CD8-positive, alpha-beta memory T cell (primary cell): ENCODE results near the gene CLEC4M. TPM values are rescaled to one million over a fixed set of nuclear protein-coding genes. Genes with fewer than 3 reads are reported as not detected.
A peak's percentile ranks its signal among the peaks of the same experiment; 100 is the strongest.
"Not testable (repeated sequence)": the region's sequence is repeated elsewhere in the genome, so short reads cannot be mapped to it uniquely, and the experiment has no call there.

Experiments
- CTCF ChIA-PET: fragments of 350-600 bp; sonication (Branson Sonifier 250); formaldehyde crosslinking; loops from one replicate; lab custom pipeline; 2021; ENCODE audit warnings: antibody characterized with exemption; lab: Charles Lee
- POLR2A ChIA-PET: fragments of 350-600 bp; sonication (Branson Sonifier 250); formaldehyde crosslinking; loops from one replicate; lab custom pipeline; 2021; ENCODE audit warnings: antibody characterized with exemption; lab: Charles Lee
- DNase-seq, 5 donors: peaks; one replicate each; pipeline versions ENCODE4 v3.0.0 to v3.0.0-alpha.2; 2020 to 2022; ENCODE audit warnings: mixed read lengths in 1 of 5
- H3K27ac ChIP-seq: one replicate; pipeline ENCODE4 v1.7.0; 2013; ENCODE audit warnings: low read depth, mild to moderate bottlenecking, low read length, moderate library complexity
- H3K27me3 ChIP-seq: 2 replicates; pipeline ENCODE4 v1.7.0; 2013; ENCODE audit warnings: low read length, mild to moderate bottlenecking; ENCODE audit not compliant: insufficient read depth, poor library complexity, severe bottlenecking
- H3K36me3 ChIP-seq: 2 replicates; pipeline ENCODE4 v1.7.0; 2013; ENCODE audit warnings: mild to moderate bottlenecking, low read length, moderate library complexity; ENCODE audit not compliant: insufficient read depth
- H3K4me1 ChIP-seq: 2 replicates; pipeline ENCODE4 v1.7.0; 2013; ENCODE audit warnings: mild to moderate bottlenecking, low read length, moderate library complexity; ENCODE audit not compliant: insufficient read depth
- H3K4me3 ChIP-seq: 2 replicates; pipeline ENCODE4 v1.7.0; 2013; ENCODE audit warnings: mild to moderate bottlenecking, low read length
- H3K9me3 ChIP-seq: 2 replicates; pipeline ENCODE4 v1.7.0; 2013; ENCODE audit warnings: mild to moderate bottlenecking, low read length
- H3K27ac Mint-ChIP-seq, 8 donors: one replicate each; pipeline ENCODE4 v1.8.0; 2020 to 2021; ENCODE audit warnings: mixed read lengths in 8 of 8, mild to moderate bottlenecking in 6 of 8, inconsistent platforms in 3 of 8, moderate library complexity in 3 of 8
- H3K27me3 Mint-ChIP-seq, 2 donors: one replicate each; pipeline ENCODE4 v1.8.0; 2020 to 2021; ENCODE audit warnings: mixed read lengths in 2 of 2, mild to moderate bottlenecking in 1 of 2, moderate library complexity in 1 of 2
- H3K36me3 Mint-ChIP-seq, 3 donors: one replicate each; pipeline ENCODE4 v1.8.0; 2020 to 2021; ENCODE audit warnings: mixed read lengths in 3 of 3, inconsistent platforms in 1 of 3, mild to moderate bottlenecking in 1 of 3
- H3K4me1 Mint-ChIP-seq, 3 donors: one replicate each; pipeline ENCODE4 v1.8.0; 2020 to 2021; ENCODE audit warnings: mixed read lengths in 3 of 3, inconsistent platforms in 1 of 3, mild to moderate bottlenecking in 1 of 3
- H3K4me3 Mint-ChIP-seq, 7 donors: one replicate each; pipeline ENCODE4 v1.8.0; 2020 to 2021; ENCODE audit warnings: mixed read lengths in 7 of 7, mild to moderate bottlenecking in 6 of 7, moderate library complexity in 4 of 7, inconsistent platforms in 2 of 7
- H3K9me3 Mint-ChIP-seq, 5 donors: one replicate each; pipeline ENCODE4 v1.8.0; 2020 to 2022; ENCODE audit warnings: mixed read lengths in 5 of 5, mild to moderate bottlenecking in 3 of 5, moderate library complexity in 2 of 5, inconsistent platforms in 1 of 5
- polyA plus RNA-seq: library from polyadenylated mRNA; unstranded; fragments of 300-500 nt; fragmentation: Illumina TruSeq; gene quantifications from one replicate; pipeline ENCODE4 v1.2.3, GENCODE V29; 2021
- total RNA-seq, 2 experiments: library from RNA; stranded (reverse); gene quantifications; one replicate each; pipeline ENCODE4 v1.2.3, GENCODE V29; 2021

The CLEC4M gene
- total and polyA plus RNA-seq, 3 experiments from 2014 or later = not detected

DNA sequence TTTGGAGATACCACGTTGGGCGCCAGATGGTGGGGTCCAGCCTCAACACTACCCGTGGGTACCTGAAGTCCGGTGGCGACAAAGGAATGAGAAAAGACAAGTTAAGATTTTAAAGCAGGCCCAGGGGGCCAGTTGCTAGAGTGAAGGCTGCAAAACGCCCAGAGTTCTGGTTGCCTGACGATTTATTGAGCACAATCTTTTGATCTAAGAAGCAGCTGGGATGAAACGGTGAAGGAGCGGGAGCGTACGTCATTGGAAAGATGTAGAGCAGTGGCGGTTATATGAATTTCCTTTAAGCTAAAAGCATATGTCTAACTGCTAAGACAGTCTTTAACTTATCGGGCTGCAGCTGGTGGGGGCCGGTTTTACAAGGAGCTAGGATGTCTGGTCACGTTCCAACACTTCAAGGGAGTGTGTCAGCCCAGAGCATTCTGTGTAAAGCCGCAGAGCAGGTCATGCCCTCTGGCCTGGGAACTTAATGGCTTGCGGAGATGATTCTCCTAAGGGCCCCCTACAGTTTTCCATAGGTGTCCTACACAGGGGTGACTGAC, 38.1 kb downstream of the CLEC4M start:
- Histone ChIP-seq H3K4me3 (no peak overlapping the region), H3K9me3 (no peaks in the 10 kb centered on the region), H3K27me3 (peaks cover 11% of the 10 kb centered on the region), H3K4me1 (peaks cover 11% of the 10 kb centered on the region), H3K27ac (no peak overlapping the region), H3K36me3 (no peaks in the 10 kb centered on the region)
- Mint-ChIP-seq H3K27me3 (peaks cover 17 to 45% of the 10 kb centered on the region in 2 donors), H3K27ac (no peak overlapping the region), H3K9me3 (peaks cover 0 to 3% (median 0%) of the 10 kb centered on the region in 5 donors), H3K36me3 (no peaks in the 10 kb centered on the region), H3K4me3 (no peak overlapping the region), H3K4me1 (peaks cover 4 to 12% (median 11%) of the 10 kb centered on the region in 3 donors)
- no peak for DNase-seq
- ChIA-PET CTCF (interaction anchor here (0.8 to 6.9 kb wide), 9 partner anchors 17 to 232 kb away, joined by 3 to 61 read pairs (median 5); partner anchors contain the start of genes MCEMP1 and TRAPPC5), POLR2A (no interaction called here)

DNA sequence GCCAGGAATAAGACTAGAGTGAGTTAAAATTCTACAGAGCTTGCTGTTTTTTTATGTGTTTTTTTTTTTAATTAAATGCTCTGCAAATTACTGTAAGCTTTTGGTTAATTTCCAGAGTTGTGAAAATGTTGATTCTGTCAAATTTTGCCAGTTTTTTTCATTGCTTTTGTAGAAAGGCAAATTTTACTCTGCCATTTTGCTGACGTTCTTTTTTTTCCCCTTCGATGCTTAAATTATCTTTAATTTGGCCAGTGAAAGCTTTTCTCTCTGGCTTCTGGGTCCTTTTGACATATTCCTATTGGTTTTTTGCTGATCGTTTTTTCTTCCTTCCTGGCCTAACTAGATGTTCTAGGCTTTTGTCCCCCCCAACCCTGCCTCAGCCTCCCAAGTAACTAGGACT, 43.2 kb downstream of the CLEC4M start:
- no peak overlapping the region for H3K4me3 ChIP-seq
- Mint-ChIP-seq H3K4me1 (peaks cover 10 to 16% (median 11%) of the 10 kb centered on the region in 3 donors), H3K27ac (no peak overlapping the region), H3K9me3 (peaks cover 4 to 8% (median 6%) of the 10 kb centered on the region in 5 donors), H3K36me3 (peaks cover 0 to 9% (median 0%) of the 10 kb centered on the region in 3 donors), H3K27me3 (peaks cover 10 to 22% of the 10 kb centered on the region in 2 donors), H3K4me3 (no peak overlapping the region)
- H3K4me1 ChIP-seq = peaks cover 8% of the 10 kb centered on the region
- peaks cover 3% of the 10 kb centered on the region for H3K9me3 ChIP-seq
- no peak for DNase-seq
- H3K27me3 ChIP-seq = peaks cover 6% of the 10 kb centered on the region
- ChIA-PET CTCF (interaction anchor here (1.8 to 2.0 kb wide), 2 partner anchors 126 to 238 kb away, joined by 5 to 8 read pairs; partner anchors contain the start of gene TRAPPC5), POLR2A (interaction anchor here (0.7 to 1.1 kb wide), 2 partner anchors 24 to 91 kb away, joined by 4 to 6 read pairs; partner anchors contain the start of gene EVI5L)
- no peaks in the 10 kb centered on the region for H3K36me3 ChIP-seq
- H3K27ac ChIP-seq = no peak overlapping the region

DNA sequence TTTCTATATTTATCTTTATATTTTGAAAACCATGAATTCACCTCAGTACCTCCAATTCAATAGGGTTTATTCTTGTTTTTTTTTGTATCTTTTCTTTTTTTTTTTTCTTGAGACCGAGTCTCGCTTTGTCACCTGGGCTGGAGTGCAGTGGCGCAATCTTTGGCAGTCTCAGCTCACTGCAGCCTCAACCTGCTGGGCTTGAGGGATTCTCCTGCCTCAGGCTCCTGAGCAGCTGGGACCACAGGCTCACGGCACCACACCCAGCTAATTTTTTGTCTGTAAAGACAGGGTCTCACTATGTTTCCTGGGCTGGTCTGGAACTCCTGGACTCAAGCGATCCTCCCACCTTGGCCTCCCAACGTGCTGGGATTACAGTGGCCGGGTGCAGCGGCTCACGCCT, 43.8 kb downstream of the CLEC4M start:
- no peak overlapping the region for H3K4me3 Mint-ChIP-seq
- H3K36me3 ChIP-seq = no peaks in the 10 kb centered on the region

DNA sequence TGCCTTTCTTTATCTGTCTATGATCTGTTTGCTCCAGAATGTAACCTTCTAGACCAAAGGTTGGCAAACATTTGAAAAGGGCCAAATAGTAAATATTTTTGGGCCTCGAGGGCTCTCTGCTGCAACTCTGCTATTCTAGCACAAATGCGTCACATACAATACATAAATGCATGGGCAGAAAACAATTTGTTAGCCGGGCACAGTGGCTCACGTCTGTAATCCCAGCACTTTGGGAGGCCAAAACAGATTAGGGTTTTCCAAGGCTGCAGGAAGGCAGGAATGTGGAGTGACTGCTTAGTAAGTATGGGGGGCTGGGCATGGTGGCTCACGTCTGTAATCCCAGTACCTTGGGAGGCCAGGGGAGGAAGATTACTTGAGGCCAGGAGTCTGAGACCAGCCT, 45.1 kb downstream of the CLEC4M start:
- Mint-ChIP-seq H3K4me3 (peak overlapping the region in 3 of 7 donors; percentile 16 to 65 (median 18)), H3K27me3 (peaks cover 4 to 16% of the 10 kb centered on the region in 2 donors), H3K4me1 (peaks cover 10 to 16% (median 11%) of the 10 kb centered on the region in 3 donors), H3K9me3 (peaks cover 10 to 19% (median 12%) of the 10 kb centered on the region in 5 donors), H3K36me3 (peaks cover 0 to 20% (median 3%) of the 10 kb centered on the region in 3 donors), H3K27ac (peak overlapping the region in 5 of 8 donors; percentile 21 to 88 (median 80))
- Histone ChIP-seq H3K9me3 (peaks cover 3% of the 10 kb centered on the region), H3K36me3 (no peaks in the 10 kb centered on the region), H3K4me1 (peaks cover 8% of the 10 kb centered on the region), H3K4me3 (no peak overlapping the region), H3K27ac (no peak overlapping the region), H3K27me3 (peaks cover 6% of the 10 kb centered on the region)
- no peak for DNase-seq
- ChIA-PET CTCF (no interaction called here), POLR2A (no interaction called here)

More for the DNA sequence above, 43.8 kb downstream of the CLEC4M start:
- POLR2A ChIA-PET = no interaction called here
- CTCF ChIA-PET = interaction anchor here (1.8 to 2.0 kb wide), 2 partner anchors 126 to 239 kb away, joined by 5 to 8 read pairs; partner anchors contain the start of gene TRAPPC5
- Histone ChIP-seq H3K4me3 (no peak overlapping the region), H3K27ac (no peak overlapping the region), H3K9me3 (peaks cover 3% of the 10 kb centered on the region), H3K27me3 (peaks cover 6% of the 10 kb centered on the region), H3K4me1 (peaks cover 8% of the 10 kb centered on the region)
- H3K36me3 Mint-ChIP-seq = peaks cover 0 to 15% (median 1%) of the 10 kb centered on the region in 3 donors
- peaks cover 6 to 13% (median 8%) of the 10 kb centered on the region in 5 donors for H3K9me3 Mint-ChIP-seq
- DNase-seq = no peak
- H3K4me1 Mint-ChIP-seq = peaks cover 10 to 16% (median 11%) of the 10 kb centered on the region in 3 donors
- H3K27ac Mint-ChIP-seq = peak overlapping the region in 1 of 8 donors; percentile 88
- H3K27me3 Mint-ChIP-seq = peaks cover 7 to 27% of the 10 kb centered on the region in 2 donors

DNA sequence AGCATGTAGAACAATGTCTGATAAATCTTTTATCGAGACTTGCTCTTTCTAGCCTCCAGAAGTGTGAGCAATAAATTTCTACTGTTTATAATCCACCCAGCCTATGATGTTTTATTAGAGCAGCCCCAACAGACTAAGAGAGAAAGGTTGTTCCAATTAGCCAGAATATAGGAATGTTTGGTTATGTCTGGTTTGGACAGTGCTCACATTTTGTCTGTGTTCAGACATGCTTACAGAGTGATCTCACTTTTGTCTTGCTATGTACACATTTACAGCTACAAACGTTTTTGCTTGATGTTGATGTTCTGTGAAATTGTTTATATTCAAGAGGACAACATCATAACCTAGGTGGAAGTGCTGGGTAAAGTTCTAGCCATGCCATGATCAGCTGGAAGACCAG, 48.9 kb downstream of the CLEC4M start:
- H3K9me3 Mint-ChIP-seq = peaks cover 12 to 22% (median 15%) of the 10 kb centered on the region in 5 donors
- no peaks in the 10 kb centered on the region for H3K27me3 ChIP-seq
- H3K27ac Mint-ChIP-seq = no peak overlapping the region
- ChIA-PET CTCF (no interaction called here), POLR2A (no interaction called here)
- H3K27me3 Mint-ChIP-seq = peaks cover 7 to 21% of the 10 kb centered on the region in 2 donors
- H3K36me3 ChIP-seq = no peaks in the 10 kb centered on the region
- peaks cover 20% of the 10 kb centered on the region for H3K4me1 ChIP-seq
- peaks cover 22 to 35% (median 27%) of the 10 kb centered on the region in 3 donors for H3K4me1 Mint-ChIP-seq
- peaks cover 0 to 20% (median 3%) of the 10 kb centered on the region in 3 donors for H3K36me3 Mint-ChIP-seq
- H3K4me3 ChIP-seq = no peak overlapping the region
- H3K9me3 ChIP-seq = peaks cover 3% of the 10 kb centered on the region
- peak overlapping the region in 1 of 7 donors; percentile 14 for H3K4me3 Mint-ChIP-seq
- H3K27ac ChIP-seq = no peak overlapping the region
- DNase-seq = no peak

DNA sequence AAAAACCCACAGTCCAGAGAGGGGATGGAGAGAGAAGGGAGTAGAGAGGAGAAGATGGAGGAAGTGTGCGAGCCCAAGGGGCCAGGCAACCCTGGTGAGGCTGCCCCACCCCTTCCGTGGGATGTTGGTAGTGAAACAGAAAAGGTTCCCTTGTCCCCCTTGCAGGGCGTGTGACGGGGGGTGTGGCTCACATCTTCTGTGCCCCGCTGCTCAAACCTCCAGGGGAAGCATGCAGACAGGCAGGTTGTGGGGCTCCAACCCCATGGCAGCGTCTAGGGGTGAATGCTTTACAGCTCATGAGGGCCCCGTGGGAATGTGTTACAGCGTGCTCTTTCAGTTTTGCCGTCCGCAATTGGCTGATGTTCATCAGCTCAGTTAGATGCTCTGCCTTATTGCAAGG, 52.3 kb downstream of the CLEC4M start:
- H3K4me1 Mint-ChIP-seq = peaks cover 12 to 19% (median 16%) of the 10 kb centered on the region in 3 donors
- H3K27ac ChIP-seq = no peak overlapping the region
- H3K36me3 Mint-ChIP-seq = peaks cover 0 to 17% (median 4%) of the 10 kb centered on the region in 3 donors
- ChIA-PET POLR2A (no interaction called here), CTCF (no interaction called here)
- peak in 1 of 5 donors; percentile 16 for DNase-seq
- peak overlapping the region in 5 of 8 donors; percentile 19 to 59 (median 44) for H3K27ac Mint-ChIP-seq
- peaks cover 12 to 26% (median 19%) of the 10 kb centered on the region in 5 donors for H3K9me3 Mint-ChIP-seq
- H3K4me3 ChIP-seq = no peak overlapping the region
- H3K4me3 Mint-ChIP-seq = peak overlapping the region in 6 of 7 donors; percentile 33 to 78 (median 66)
- peaks cover 17 to 43% of the 10 kb centered on the region in 2 donors for H3K27me3 Mint-ChIP-seq
- peaks cover 3% of the 10 kb centered on the region for H3K9me3 ChIP-seq
- H3K27me3 ChIP-seq = peaks cover 3% of the 10 kb centered on the region
- H3K4me1 ChIP-seq = peaks cover 13% of the 10 kb centered on the region
- no peaks in the 10 kb centered on the region for H3K36me3 ChIP-seq

DNA sequence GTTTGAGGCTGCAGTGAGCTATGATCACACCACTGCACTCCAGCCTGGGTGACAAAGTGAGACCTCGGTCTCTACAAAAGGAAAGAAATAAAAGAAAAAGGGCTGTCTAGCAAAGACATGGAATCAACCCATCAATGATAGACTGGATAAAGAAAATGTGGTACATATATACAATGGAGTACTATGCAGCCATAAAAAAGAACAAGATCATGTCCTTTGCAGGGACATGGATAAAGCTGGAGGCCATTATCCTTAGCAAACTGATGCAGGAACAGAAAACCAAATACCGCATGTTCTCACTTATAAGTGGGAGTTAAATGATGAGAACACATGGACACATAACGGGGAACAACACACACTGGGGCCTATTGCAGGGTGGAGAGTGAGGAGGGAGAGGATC, 53.0 kb downstream of the CLEC4M start:
- peaks cover 21 to 45% of the 10 kb centered on the region in 2 donors for H3K27me3 Mint-ChIP-seq
- H3K27me3 ChIP-seq, H3K27ac ChIP-seq, POLR2A ChIA-PET, H3K36me3 ChIP-seq, CTCF ChIA-PET, H3K9me3 ChIP-seq, H3K27ac Mint-ChIP-seq, DNase-seq, H3K4me3 ChIP-seq: not testable (repeated sequence)
- peaks cover 0 to 12% (median 4%) of the 10 kb centered on the region in 3 donors for H3K36me3 Mint-ChIP-seq
- peaks cover 13% of the 10 kb centered on the region for H3K4me1 ChIP-seq
- H3K4me1 Mint-ChIP-seq = peaks cover 12 to 19% (median 16%) of the 10 kb centered on the region in 3 donors
- H3K4me3 Mint-ChIP-seq = peak overlapping the region in 1 of 7 donors; percentile 73
- H3K9me3 Mint-ChIP-seq = peaks cover 6 to 19% (median 13%) of the 10 kb centered on the region in 5 donors

DNA sequence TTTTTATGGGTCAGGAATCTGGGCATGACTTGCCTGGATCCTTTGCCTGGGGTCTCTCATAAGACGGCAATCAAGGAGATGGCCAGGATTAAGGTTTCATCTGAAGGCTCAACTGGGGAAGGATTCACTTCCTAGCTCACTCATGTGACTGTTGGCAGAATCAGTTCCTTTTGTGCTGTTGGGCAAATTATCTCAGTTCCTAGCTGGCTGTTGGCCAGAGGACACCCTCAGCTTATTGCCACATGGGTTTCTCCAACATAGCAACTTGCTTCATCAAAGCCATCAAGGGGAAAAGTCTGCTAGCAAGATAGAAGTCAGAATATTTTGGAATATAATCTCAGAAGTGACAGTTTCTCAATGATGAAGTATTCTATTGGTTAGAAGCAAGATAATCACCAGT, 54.8 kb downstream of the CLEC4M start:
- no peak overlapping the region for H3K4me3 ChIP-seq
- ChIA-PET CTCF (interaction anchor here (1.4 to 1.7 kb wide), 3 partner anchors 17 to 137 kb away, joined by 4 to 5 read pairs (median 4); partner anchors contain the start of gene TRAPPC5), POLR2A (no interaction called here)
- no peaks in the 10 kb centered on the region for H3K9me3 ChIP-seq
- Mint-ChIP-seq H3K27me3 (peaks cover 22 to 43% of the 10 kb centered on the region in 2 donors), H3K36me3 (peaks cover 0 to 1% (median 0%) of the 10 kb centered on the region in 3 donors), H3K4me3 (no peak overlapping the region), H3K9me3 (peaks cover 0 to 11% (median 2%) of the 10 kb centered on the region in 5 donors), H3K4me1 (peaks cover 12 to 19% (median 16%) of the 10 kb centered on the region in 3 donors), H3K27ac (no peak overlapping the region)
- H3K4me1 ChIP-seq = peaks cover 13% of the 10 kb centered on the region
- peaks cover 8% of the 10 kb centered on the region for H3K27me3 ChIP-seq
- no peak overlapping the region for H3K27ac ChIP-seq
- no peak for DNase-seq
- H3K36me3 ChIP-seq = no peaks in the 10 kb centered on the region
